ENCODE measurements around the gene P3H3. TPM values are rescaled to one million over a fixed set of nuclear protein-coding genes. Genes with fewer than 3 reads are reported as not detected.

Gene P3H3
- total and polyA plus RNA-seq, 9 donors, result 4.7 to 92.3 (median 61.1) TPM

DNA sequence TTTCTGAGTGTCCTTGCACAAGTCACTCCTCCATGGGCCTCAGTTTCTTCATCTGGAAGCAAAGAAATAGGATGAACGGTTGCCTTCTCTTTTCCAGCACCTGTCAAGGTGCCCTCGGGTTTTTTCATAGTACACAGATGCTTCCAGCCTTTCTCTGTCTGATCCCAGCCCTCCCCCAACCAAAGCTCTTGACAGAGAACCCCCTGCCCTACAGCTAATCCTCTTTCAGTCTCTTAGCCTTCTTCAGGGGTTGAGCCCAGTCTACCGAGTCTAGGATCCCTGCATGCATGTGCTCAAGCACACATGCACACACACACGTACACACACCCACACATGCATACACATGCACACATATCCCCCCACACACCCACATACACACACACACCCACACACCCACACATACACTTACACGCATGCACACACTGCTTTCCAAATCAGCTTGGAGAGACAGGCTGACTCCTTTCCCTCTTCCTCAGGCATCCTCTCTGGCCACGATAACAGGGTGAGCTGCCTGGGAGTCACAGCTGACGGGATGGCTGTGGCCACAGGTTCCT lies 18.2 kb downstream of the P3H3 start:
- H3K27me3 ChIP-seq, result no peaks in the 10 kb centered on the region
- no peaks in the 10 kb centered on the region for H3K9me3 ChIP-seq
- H3K4me3 ChIP-seq, result no peak overlapping the region
- TF ChIP-seq EP300 (IDR thresholded peaks at IDR 0.05) (no peak), POLR2A (IDR thresholded peaks at IDR 0.05) (no peak)
- TF ChIP-seq, protein P1, sequence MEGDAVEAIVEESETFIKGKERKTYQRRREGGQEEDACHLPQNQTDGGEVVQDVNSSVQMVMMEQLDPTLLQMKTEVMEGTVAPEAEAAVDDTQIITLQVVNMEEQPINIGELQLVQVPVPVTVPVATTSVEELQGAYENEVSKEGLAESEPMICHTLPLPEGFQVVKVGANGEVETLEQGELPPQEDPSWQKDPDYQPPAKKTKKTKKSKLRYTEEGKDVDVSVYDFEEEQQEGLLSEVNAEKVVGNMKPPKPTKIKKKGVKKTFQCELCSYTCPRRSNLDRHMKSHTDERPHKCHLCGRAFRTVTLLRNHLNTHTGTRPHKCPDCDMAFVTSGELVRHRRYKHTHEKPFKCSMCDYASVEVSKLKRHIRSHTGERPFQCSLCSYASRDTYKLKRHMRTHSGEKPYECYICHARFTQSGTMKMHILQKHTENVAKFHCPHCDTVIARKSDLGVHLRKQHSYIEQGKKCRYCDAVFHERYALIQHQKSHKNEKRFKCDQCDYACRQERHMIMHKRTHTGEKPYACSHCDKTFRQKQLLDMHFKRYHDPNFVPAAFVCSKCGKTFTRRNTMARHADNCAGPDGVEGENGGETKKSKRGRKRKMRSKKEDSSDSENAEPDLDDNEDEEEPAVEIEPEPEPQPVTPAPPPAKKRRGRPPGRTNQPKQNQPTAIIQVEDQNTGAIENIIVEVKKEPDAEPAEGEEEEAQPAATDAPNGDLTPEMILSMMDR (IDR thresholded peaks at IDR 0.05), result no peak
- intact Hi-C loops (cut with DNase I), result no loop called here
- no peaks in the 10 kb centered on the region for H3K4me1 ChIP-seq (ENCODE audit: insufficient read depth)
- H3K27ac ChIP-seq, result no peak overlapping the region
- H3K36me3 ChIP-seq, result no peaks in the 10 kb centered on the region
- WGBS, 3 donors, result 77 to 88% (median 82%) methylated on average over 7 of the region's 7 CpGs
- no peak for DNase-seq

DNA sequence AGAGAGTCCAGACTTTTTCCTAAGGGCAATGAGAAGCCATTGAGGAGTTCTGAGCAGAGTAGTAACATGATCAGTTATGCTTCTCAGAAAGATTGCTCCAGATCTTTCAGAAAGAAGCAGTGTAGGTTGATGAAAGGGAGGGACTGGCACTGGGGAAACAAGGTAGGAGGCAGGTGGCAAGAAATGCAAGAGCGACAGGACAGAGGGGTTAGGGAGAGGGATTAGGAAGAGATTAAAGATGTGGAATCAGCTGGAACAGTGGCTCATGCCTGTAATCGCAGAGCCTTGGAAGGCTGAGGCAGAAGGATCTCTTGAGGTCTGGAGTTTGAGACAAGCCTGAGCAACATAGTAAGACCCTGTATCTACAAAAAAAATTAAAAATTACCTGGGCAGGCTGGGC lies 19.5 kb downstream of the P3H3 start:
- no peaks in the 10 kb centered on the region for H3K4me1 ChIP-seq (ENCODE audit: insufficient read depth)
- no peak overlapping the region for H3K27ac ChIP-seq
- intact Hi-C loops (cut with DNase I), result no loop called here
- H3K4me3 ChIP-seq, result no peak overlapping the region
- no peaks in the 10 kb centered on the region for H3K27me3 ChIP-seq
- no peak for TF ChIP-seq EP300 (IDR thresholded peaks at IDR 0.05)
- no peak for TF ChIP-seq POLR2A (IDR thresholded peaks at IDR 0.05)
- TF ChIP-seq, protein P1 (IDR thresholded peaks at IDR 0.05), result no peak
- no peak for DNase-seq
- 93 to 98% (median 96%) methylated on average over 2 of the region's 2 CpGs for WGBS, 3 donors
- no peaks in the 10 kb centered on the region for H3K9me3 ChIP-seq
- H3K36me3 ChIP-seq, result no peaks in the 10 kb centered on the region

DNA sequence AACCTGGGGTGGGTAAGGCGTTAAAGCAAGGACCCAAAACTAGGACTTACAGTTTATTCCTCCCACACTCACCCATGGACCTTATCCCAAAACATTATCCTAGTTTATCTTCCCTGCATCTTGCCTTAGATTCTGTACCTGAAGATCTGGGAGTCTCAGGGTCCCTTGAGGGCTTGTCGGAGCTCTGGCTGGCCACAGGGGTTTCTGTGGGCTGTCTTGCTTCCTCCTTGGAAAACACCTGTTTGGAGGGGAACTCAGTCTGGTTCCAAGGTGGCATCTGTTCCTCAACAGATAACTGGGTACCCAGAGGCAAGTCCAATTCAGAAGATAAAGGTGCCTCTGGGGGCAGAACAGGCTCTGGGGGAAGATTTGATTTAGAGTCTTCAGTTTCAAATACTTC lies 21.2 kb downstream of the P3H3 start:
- H3K4me1 ChIP-seq (ENCODE audit: insufficient read depth), result peaks cover 7% of the 10 kb centered on the region
- WGBS, 3 donors, result 69 to 76% (median 70%) methylated on average over 2 of the region's 2 CpGs
- no peak for TF ChIP-seq POLR2A (IDR thresholded peaks at IDR 0.05)
- TF ChIP-seq, protein P1 (IDR thresholded peaks at IDR 0.05), result no peak
- no peak for TF ChIP-seq EP300 (IDR thresholded peaks at IDR 0.05)
- DNase-seq, result no peak
- H3K36me3 ChIP-seq, result no peaks in the 10 kb centered on the region
- no peak overlapping the region for H3K27ac ChIP-seq
- H3K9me3 ChIP-seq, result no peaks in the 10 kb centered on the region
- no peak overlapping the region for H3K4me3 ChIP-seq
- H3K27me3 ChIP-seq, result no peaks in the 10 kb centered on the region
- intact Hi-C loops (cut with DNase I), result no loop called here

DNA sequence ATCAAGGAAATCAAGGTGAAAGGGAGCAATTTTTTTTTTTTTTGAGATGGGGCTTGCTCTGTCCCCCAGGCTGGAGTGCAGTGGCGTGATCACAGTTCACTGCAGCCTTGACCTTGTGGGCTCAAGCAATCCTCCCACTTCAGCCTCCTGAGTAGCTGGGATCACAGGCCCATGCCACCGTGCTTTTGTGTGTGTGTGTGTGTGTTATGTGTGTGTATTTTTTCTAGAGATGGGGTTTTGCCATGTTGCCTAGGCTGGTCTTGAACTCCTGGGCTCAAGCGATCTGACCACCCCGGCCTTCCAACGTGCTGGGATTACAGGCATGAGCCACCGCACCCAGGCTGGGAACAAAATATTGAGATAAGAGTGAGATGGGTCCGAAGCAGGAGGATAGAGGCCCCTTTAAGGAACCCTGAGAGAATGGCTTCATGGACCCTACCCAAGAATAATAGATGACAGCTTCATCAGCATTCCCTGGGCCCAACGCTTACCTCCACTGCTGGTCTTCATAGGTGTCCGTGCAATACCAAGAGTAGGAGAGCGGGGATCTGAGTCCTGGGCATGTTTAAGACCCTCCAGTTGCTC lies 21.9 kb downstream of the P3H3 start:
- H3K9me3 ChIP-seq, result no peaks in the 10 kb centered on the region
- no peak overlapping the region for H3K4me3 ChIP-seq
- H3K27me3 ChIP-seq, result no peaks in the 10 kb centered on the region
- intact Hi-C loops (cut with DNase I), result no loop called here
- 53 to 60% (median 53%) methylated on average over 10 of the region's 10 CpGs for WGBS, 3 donors
- DNase-seq, result peak in 1 of 5 donors; percentile 22
- peaks cover 7% of the 10 kb centered on the region for H3K4me1 ChIP-seq (ENCODE audit: insufficient read depth)
- no peak overlapping the region for H3K27ac ChIP-seq
- TF ChIP-seq, protein P1 (IDR thresholded peaks at IDR 0.05), result no peak
- TF ChIP-seq EP300 (IDR thresholded peaks at IDR 0.05) (no peak), POLR2A (IDR thresholded peaks at IDR 0.05) (no peak)
- no peaks in the 10 kb centered on the region for H3K36me3 ChIP-seq
